K562 (cell line): ENCODE results near the gene LIPE. TPM values are rescaled to one million over a fixed set of nuclear protein-coding genes. Genes with fewer than 3 reads are reported as not detected.
A peak's percentile ranks its signal among the peaks of the same experiment; 100 is the strongest.

ENCODE experiments used
- ATAC-seq: fragments of 200-7000 bp; cut with Tn5 transposase; 3 replicates; pipeline ENCODE4 v1.9.1; 2020; ENCODE audit warnings: moderate library complexity
- BruUV-seq: library from RNA; stranded (reverse); fragments of 400-500 nt; replicated peaks from 2 replicates; lab custom pipeline; 2021; lab: Mats Ljungman, UMichigan
- CTCF ChIA-PET: fragments of 300-600 bp; formaldehyde crosslinking; extraction: SDS; loops from one replicate; lab custom pipeline; 2021; ENCODE audit warnings: low intra/inter-chr PET ratio; lab: Yijun Ruan, JAX
- POLR2A ChIA-PET: fragments of 300-600, 350-650 bp; sonication (Branson Sonifier 250); formaldehyde crosslinking; extraction: SDS; loops from one replicate; lab custom pipeline; 2021; ENCODE audit warnings: antibody characterized with exemption, inconsistent platforms; lab: Yijun Ruan, JAX
- DNase-seq, 4 experiments: peaks; one replicate each; pipeline versions ENCODE4 v3.0.0 to v3.0.0-alpha.2; 2011 to 2018; ENCODE audit warnings: low spot score in 3 of 4, mixed read lengths in 3 of 4; ENCODE audit errors: extremely low read depth in 1 of 4
- FAIRE-seq: peaks from 2 replicates; lab custom pipeline; 2011; peaks lifted over from hg19 to GRCh38; lab: Jason Lieb, UNC
- H2AFZ ChIP-seq: 2 replicates; pipeline ENCODE4 v1.6.0; 2011; ENCODE audit warnings: low read depth, low read length, control low read depth, inconsistent platforms
- H3K27ac ChIP-seq: fragments of 200-600 bp; 3 replicates; pipeline ENCODE4 v1.8.0; 2011; ENCODE audit warnings: low read depth, mild to moderate bottlenecking, control low read depth, inconsistent platforms, low read length, moderate library complexity, mixed read lengths; ENCODE audit errors: extremely low read depth
- H3K27me3 ChIP-seq, 2 experiments: fragments of 300-600 bp in 1 of 2; 2 replicates in 1 of 2; 3 replicates in 1 of 2; pipeline versions ENCODE4 v1.6.0 to v1.8.0; 2011; ENCODE audit warnings: inconsistent platforms in 2 of 2, low read length in 2 of 2, mild to moderate bottlenecking in 1 of 2, mixed read lengths in 1 of 2, moderate library complexity in 1 of 2; ENCODE audit not compliant: control insufficient read depth in 2 of 2, insufficient read depth in 2 of 2
- H3K36me3 ChIP-seq: fragments of 300-600 bp; 3 replicates; pipeline ENCODE4 v1.8.0; 2011; ENCODE audit warnings: mild to moderate bottlenecking, low read length, inconsistent platforms; ENCODE audit not compliant: control insufficient read depth, insufficient read depth
- H3K4me1 ChIP-seq, 2 experiments: fragments of 200-600 bp in 1 of 2; replicated peaks in 1 of 2; 2 replicates in 1 of 2; 3 replicates in 1 of 2; pipeline versions ENCODE4 v1.5.1 to v1.8.0; 2011; ENCODE audit warnings: inconsistent platforms in 2 of 2, low read length in 2 of 2, mild to moderate bottlenecking in 1 of 2, mixed read lengths in 1 of 2, moderate library complexity in 1 of 2; ENCODE audit not compliant: control insufficient read depth in 2 of 2, insufficient read depth in 2 of 2
- H3K4me2 ChIP-seq: 2 replicates; pipeline ENCODE4 v1.6.1; 2011; ENCODE audit warnings: low read length, control low read depth, inconsistent platforms, mixed read lengths; ENCODE audit not compliant: insufficient read depth
- H3K4me3 ChIP-seq: fragments of 200-600 bp; sonication (generic), shearing (Covaris generic); 2 replicates; pipeline ENCODE4 v1.5.1; 2016; ENCODE audit warnings: control low read depth, inconsistent platforms
- H3K79me2 ChIP-seq: fragments of 200-600 bp; 3 replicates; pipeline ENCODE4 v1.8.0; 2011; ENCODE audit warnings: low read length, inconsistent platforms; ENCODE audit not compliant: control insufficient read depth, insufficient read depth
- H3K9ac ChIP-seq, 2 experiments: 2 replicates each; pipeline versions ENCODE4 v1.6.0 to v1.6.1; 2011; ENCODE audit warnings: low read depth in 2 of 2, low read length in 2 of 2, control low read depth in 1 of 2, inconsistent platforms in 1 of 2, mild to moderate bottlenecking in 1 of 2, mixed read lengths in 1 of 2; ENCODE audit not compliant: insufficient read depth in 1 of 2
- H3K9me1 ChIP-seq: one replicate; pipeline ENCODE4 v1.6.0; 2011; ENCODE audit warnings: inconsistent platforms, mild to moderate bottlenecking, low read length, moderate library complexity; ENCODE audit not compliant: control insufficient read depth, insufficient read depth
- H3K9me3 ChIP-seq: replicated peaks from 2 replicates; pipeline ENCODE4 v1.5.1; 2011; ENCODE audit warnings: low read depth, low read length, inconsistent platforms; ENCODE audit not compliant: control insufficient read depth, insufficient read depth
- H4K20me1 ChIP-seq: replicated peaks from 2 replicates; pipeline ENCODE4 v1.6.1; 2011; ENCODE audit warnings: low read length, inconsistent platforms, mixed read lengths; ENCODE audit not compliant: control insufficient read depth, insufficient read depth
- CBX3 ChIP-seq, 2 experiments: IDR thresholded peaks; 1 replicate in 1 of 2; 2 replicates in 1 of 2; pipeline ENCODE4 v1.6.1; 2012; ENCODE audit warnings: inconsistent platforms in 2 of 2, low read length in 2 of 2, borderline replicate concordance in 1 of 2, control low read depth in 1 of 2
- ERF ChIP-seq: fragments of 450-650 bp; formaldehyde crosslinking; IDR thresholded peaks from 2 replicates; pipeline ENCODE4 v1.4.0; 2020; ENCODE audit warnings: mild to moderate bottlenecking, mixed read lengths
- FOXP1 ChIP-seq: sonication (generic); formaldehyde crosslinking; IDR thresholded peaks from 2 replicates; pipeline ENCODE4 v1.8.0; 2022; ENCODE audit warnings: mild to moderate bottlenecking, missing genetic modification reagents
- KAT2B ChIP-seq: IDR thresholded peaks from one replicate; pipeline ENCODE4 v1.6.1; 2012; ENCODE audit warnings: low read depth, mild to moderate bottlenecking, control low read depth, inconsistent platforms, low read length, moderate library complexity
- LCOR ChIP-seq: sonication (generic); formaldehyde crosslinking; IDR thresholded peaks from 2 replicates; pipeline ENCODE4 v1.8.0; 2022; ENCODE audit warnings: mild to moderate bottlenecking, missing genetic modification reagents
- NONO ChIP-seq, 2 experiments: fragments of 200-400 bp in 1 of 2; fragments of 450-650 bp in 1 of 2; formaldehyde crosslinking in 1 of 2; IDR thresholded peaks; 2 replicates each; pipeline ENCODE4 v1.6.1; 2017; ENCODE audit warnings: low read depth in 2 of 2, mild to moderate bottlenecking in 2 of 2, moderate library complexity in 2 of 2, low read length in 1 of 2
- PHF20 ChIP-seq: fragments of 450-650 bp; IDR thresholded peaks from 2 replicates; pipeline ENCODE4 v1.6.1; 2018; ENCODE audit not compliant: partially characterized antibody
- SP2 ChIP-seq: IDR thresholded peaks from 2 replicates; pipeline ENCODE4 v1.6.1; 2011; ENCODE audit warnings: mild to moderate bottlenecking, low read depth, low read length, moderate library complexity; ENCODE audit not compliant: poor library complexity, severe bottlenecking; ENCODE audit errors: extremely low read depth
- ZNF121 ChIP-seq: sonication (generic); formaldehyde crosslinking; conservative IDR thresholded peaks from 2 replicates; pipeline ENCODE4 v1.8.0; 2022; ENCODE audit warnings: missing genetic modification reagents
- ZNF717 ChIP-seq: fragments of 250-450 bp; sonication (Bioruptor Pico); IDR thresholded peaks from 2 replicates; pipeline ENCODE4 v1.5.0; 2021
- WGBS: fragments of 100-300 bp; shearing (Covaris generic); methylation state at CpG from one replicate; pipeline ENCODE4 v1.1.6; 2016; ENCODE audit warnings: low coverage, mixed read lengths; ENCODE audit not compliant: insufficient coverage; ENCODE audit errors: missing lambda C conversion rate; 5-methylcytosine and 5-hydroxymethylcytosine counted together
- in situ Hi-C: fragments of 300-500 bp; cut with MboI; formaldehyde crosslinking; loops from 4 replicates; pipeline ENCODE4 v1.15.0; 2018; ENCODE audit warnings: inconsistent platforms, mixed read lengths
- intact Hi-C: fragments of 100-400 bp; cut with micrococcal nuclease; formaldehyde crosslinking; loops from 2 replicates; pipeline ENCODE4 v1.14.2; 2022
- polyA plus RNA-seq, 8 experiments: library from polyadenylated mRNA; depleted of rRNA in 4 of 8; stranded (reverse) in 5 of 8; unstranded in 3 of 8; fragments of >200 nt; fragmentation: Nextera tagmentation in 2 of 8; fragmentation: Illumina TruSeq in 1 of 8; extraction: Ambion mirVana in 2 of 8; extraction: Trizol in 1 of 8; gene quantifications; 2 replicates each; pipeline versions ENCODE4 v1.2.1 to v1.2.3, GENCODE V29; 2011 to 2014; ENCODE audit warnings: inconsistent platforms in 1 of 8, missing spikeins in 1 of 8
- total RNA-seq, 7 experiments: library from RNA; depleted of rRNA in 6 of 7; stranded (reverse); fragments of >200 nt in 6 of 7; fragmentation: Illumina TruSeq in 2 of 7; extraction: Trizol in 2 of 7; gene quantifications; 2 replicates each; pipeline versions ENCODE4 v1.2.1 to v1.2.3, GENCODE V29; 2011 to 2021; ENCODE audit warnings: low replicate concordance in 1 of 7
- TF ChIP-seq, protein P1 (sequence below), 2 experiments: fragments of 450-650 bp in 1 of 2; sonication (generic) in 1 of 2; formaldehyde crosslinking; conservative IDR thresholded peaks; 2 replicates each; pipeline versions ENCODE4 v1.4.0 to v1.8.1; 2020 to 2022; ENCODE audit warnings: mild to moderate bottlenecking in 1 of 2, missing genetic modification reagents in 1 of 2
- TF ChIP-seq, protein P2 (sequence below): fragments of 450-650 bp; IDR thresholded peaks from 2 replicates; pipeline ENCODE4 v1.6.1; 2016; ENCODE audit warnings: low read depth
- TF ChIP-seq, protein P3 (sequence below): sonication (generic); formaldehyde crosslinking; IDR thresholded peaks from 2 replicates; pipeline ENCODE4 v1.8.0; 2022; ENCODE audit warnings: mild to moderate bottlenecking, missing genetic modification reagents

The LIPE gene
- total and polyA plus RNA-seq, 9 of the 15 experiments (the other 6 are each of a cell fraction or from before 2014, with no cell fraction given), result 0.22 TPM; not detected in 8

DNA sequence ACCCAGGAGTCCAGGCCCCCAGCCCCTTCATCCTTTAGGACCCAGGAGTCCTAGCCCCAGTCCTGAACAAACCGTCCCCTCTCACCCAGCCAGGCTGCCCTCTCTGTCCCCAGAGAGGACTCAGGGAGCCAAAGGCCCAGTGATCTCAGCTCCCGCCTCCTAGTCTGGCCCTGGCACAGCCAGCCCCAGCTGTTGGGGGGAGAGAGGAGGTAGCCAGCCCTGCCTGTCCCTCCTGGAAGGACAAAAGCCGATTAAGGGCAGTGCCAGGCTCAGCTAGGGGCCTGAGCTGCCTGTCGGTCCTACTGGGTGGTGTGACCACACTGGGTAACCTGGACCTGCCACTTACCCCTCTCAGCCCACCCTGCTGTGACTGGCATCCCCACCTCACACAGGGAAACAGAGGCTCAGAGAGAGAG lies 14.5 kb downstream of the LIPE start:
- H3K27ac ChIP-seq, result no peak overlapping the region
- peaks cover 0 to 24% of the 10 kb centered on the region in 2 experiments; a peak in 2 of 5 replicates for H3K4me1 ChIP-seq
- H3K36me3 ChIP-seq, result no peaks in the 10 kb centered on the region
- FAIRE-seq, result no peak
- H3K4me3 ChIP-seq, result no peak overlapping the region
- in situ Hi-C loops (no loop called here), intact Hi-C loops (no loop called here)
- no peaks in the 10 kb centered on the region for H3K79me2 ChIP-seq
- peaks cover 27% of the 10 kb centered on the region for H4K20me1 ChIP-seq
- no peak for ATAC-seq
- peaks cover 8% of the 10 kb centered on the region in 2 experiments; a peak in 3 of 5 replicates for H3K27me3 ChIP-seq
- POLR2A ChIA-PET, result no interaction called here
- no TSS peak for BruUV-seq
- WGBS, result 0% methylated on average over 3 of the region's 4 CpGs
- H2AFZ ChIP-seq, result no peak overlapping the region
- no peaks in the 10 kb centered on the region for H3K9me3 ChIP-seq
- H3K9me1 ChIP-seq, result no peaks in the 10 kb centered on the region
- H3K4me2 ChIP-seq, result no peak overlapping the region
- no peak for DNase-seq
- peak overlapping the region in 1 of 2 experiments; percentile 35; a peak in 1 of 4 replicates for H3K9ac ChIP-seq
- CTCF ChIA-PET, result no interaction called here
- TF ChIP-seq SP2, result no peak
- TF ChIP-seq FOXP1, result no peak
- TF ChIP-seq PHF20, result no peak
- TF ChIP-seq ZNF717 (CRISPR knock-in tag), result no peak
- no peak for TF ChIP-seq NONO (IDR thresholded peaks at IDR 0.05; ENCODE audit: low read depth in 2 of 2, low read length in 1 of 2)
- TF ChIP-seq LCOR, result no peak
- no peak for TF ChIP-seq ERF (CRISPR knock-in tag)
- TF ChIP-seq, protein P1, sequence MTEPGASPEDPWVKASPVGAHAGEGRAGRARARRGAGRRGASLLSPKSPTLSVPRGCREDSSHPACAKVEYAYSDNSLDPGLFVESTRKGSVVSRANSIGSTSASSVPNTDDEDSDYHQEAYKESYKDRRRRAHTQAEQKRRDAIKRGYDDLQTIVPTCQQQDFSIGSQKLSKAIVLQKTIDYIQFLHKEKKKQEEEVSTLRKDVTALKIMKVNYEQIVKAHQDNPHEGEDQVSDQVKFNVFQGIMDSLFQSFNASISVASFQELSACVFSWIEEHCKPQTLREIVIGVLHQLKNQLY (CRISPR knock-in tag; conservative IDR thresholded peaks at IDR 0.05), result no peak
- TF ChIP-seq, protein P2, sequence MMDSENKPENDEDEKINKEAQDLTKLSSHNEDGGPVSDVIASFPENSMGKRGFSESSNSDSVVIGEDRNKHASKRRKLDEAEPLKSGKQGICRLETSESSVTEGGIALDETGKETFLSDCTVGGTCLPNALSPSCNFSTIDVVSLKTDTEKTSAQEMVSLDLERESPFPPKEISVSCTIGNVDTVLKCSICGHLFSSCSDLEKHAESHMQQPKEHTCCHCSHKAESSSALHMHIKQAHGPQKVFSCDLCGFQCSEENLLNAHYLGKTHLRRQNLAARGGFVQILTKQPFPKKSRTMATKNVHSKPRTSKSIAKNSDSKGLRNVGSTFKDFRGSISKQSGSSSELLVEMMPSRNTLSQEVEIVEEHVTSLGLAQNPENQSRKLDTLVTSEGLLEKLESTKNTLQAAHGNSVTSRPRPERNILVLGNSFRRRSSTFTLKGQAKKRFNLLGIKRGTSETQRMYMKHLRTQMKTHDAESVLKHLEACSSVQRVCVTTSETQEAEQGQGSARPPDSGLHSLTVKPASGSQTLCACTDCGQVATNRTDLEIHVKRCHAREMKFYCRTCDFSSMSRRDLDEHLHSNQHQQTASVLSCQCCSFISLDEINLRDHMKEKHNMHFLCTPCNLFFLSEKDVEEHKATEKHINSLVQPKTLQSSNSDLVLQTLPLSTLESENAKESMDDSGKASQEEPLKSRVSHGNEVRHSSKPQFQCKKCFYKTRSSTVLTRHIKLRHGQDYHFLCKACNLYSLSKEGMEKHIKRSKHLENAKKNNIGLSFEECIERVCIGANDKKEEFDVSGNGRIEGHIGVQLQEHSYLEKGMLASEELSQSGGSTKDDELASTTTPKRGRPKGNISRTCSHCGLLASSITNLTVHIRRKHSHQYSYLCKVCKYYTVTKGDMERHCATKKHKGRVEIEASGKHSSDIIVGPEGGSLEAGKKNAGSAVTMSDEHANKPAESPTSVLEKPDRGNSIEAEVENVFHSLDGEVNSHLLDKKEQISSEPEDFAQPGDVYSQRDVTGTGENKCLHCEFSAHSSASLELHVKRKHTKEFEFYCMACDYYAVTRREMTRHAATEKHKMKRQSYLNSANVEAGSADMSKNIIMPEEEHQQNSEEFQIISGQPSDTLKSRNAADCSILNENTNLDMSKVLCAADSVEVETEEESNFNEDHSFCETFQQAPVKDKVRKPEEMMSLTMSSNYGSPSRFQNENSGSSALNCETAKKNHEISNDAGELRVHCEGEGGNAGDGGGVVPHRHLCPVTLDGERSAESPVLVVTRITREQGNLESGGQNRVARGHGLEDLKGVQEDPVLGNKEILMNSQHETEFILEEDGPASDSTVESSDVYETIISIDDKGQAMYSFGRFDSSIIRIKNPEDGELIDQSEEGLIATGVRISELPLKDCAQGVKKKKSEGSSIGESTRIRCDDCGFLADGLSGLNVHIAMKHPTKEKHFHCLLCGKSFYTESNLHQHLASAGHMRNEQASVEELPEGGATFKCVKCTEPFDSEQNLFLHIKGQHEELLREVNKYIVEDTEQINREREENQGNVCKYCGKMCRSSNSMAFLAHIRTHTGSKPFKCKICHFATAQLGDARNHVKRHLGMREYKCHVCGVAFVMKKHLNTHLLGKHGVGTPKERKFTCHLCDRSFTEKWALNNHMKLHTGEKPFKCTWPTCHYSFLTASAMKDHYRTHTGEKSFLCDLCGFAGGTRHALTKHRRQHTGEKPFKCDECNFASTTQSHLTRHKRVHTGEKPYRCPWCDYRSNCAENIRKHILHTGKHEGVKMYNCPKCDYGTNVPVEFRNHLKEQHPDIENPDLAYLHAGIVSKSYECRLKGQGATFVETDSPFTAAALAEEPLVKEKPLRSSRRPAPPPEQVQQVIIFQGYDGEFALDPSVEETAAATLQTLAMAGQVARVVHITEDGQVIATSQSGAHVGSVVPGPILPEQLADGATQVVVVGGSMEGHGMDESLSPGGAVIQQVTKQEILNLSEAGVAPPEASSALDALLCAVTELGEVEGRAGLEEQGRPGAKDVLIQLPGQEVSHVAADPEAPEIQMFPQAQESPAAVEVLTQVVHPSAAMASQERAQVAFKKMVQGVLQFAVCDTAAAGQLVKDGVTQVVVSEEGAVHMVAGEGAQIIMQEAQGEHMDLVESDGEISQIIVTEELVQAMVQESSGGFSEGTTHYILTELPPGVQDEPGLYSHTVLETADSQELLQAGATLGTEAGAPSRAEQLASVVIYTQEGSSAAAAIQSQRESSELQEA, result no peak
- no peak for TF ChIP-seq CBX3 (IDR thresholded peaks at IDR 0.05; ENCODE audit: borderline replicate concordance in 1 of 2, low read length in 2 of 2)
- TF ChIP-seq KAT2B, result no peak
- TF ChIP-seq, protein P3, sequence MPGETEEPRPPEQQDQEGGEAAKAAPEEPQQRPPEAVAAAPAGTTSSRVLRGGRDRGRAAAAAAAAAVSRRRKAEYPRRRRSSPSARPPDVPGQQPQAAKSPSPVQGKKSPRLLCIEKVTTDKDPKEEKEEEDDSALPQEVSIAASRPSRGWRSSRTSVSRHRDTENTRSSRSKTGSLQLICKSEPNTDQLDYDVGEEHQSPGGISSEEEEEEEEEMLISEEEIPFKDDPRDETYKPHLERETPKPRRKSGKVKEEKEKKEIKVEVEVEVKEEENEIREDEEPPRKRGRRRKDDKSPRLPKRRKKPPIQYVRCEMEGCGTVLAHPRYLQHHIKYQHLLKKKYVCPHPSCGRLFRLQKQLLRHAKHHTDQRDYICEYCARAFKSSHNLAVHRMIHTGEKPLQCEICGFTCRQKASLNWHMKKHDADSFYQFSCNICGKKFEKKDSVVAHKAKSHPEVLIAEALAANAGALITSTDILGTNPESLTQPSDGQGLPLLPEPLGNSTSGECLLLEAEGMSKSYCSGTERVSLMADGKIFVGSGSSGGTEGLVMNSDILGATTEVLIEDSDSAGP, result no peak
- TF ChIP-seq ZNF121 (CRISPR knock-in tag), result no peak
